Esophagus (tissue), 2 donors: ENCODE results near the gene PDE7B. TPM values are rescaled to one million over a fixed set of nuclear protein-coding genes. Genes with fewer than 3 reads are reported as not detected.

Source experiments
- H3K27ac ChIP-seq, 2 donors: one replicate each; pipeline ENCODE4 v1.5.1; 2013; ENCODE audit warnings: low read depth in 2 of 2, mild to moderate bottlenecking in 2 of 2, inconsistent platforms in 1 of 2, low read length in 1 of 2, moderate library complexity in 1 of 2
- H3K27me3 ChIP-seq, 2 donors: one replicate each; pipeline ENCODE4 v1.6.1; 2013; ENCODE audit warnings: low read length in 2 of 2, control low read depth in 1 of 2, mild to moderate bottlenecking in 1 of 2; ENCODE audit not compliant: insufficient read depth in 2 of 2, control insufficient read depth in 1 of 2
- H3K36me3 ChIP-seq, 2 donors: one replicate each; pipeline ENCODE4 v1.6.1; 2013; ENCODE audit warnings: low read length in 1 of 2; ENCODE audit not compliant: control insufficient read depth in 2 of 2, insufficient read depth in 2 of 2
- H3K4me1 ChIP-seq, 2 donors: one replicate each; pipeline ENCODE4 v1.6.1; 2013; ENCODE audit warnings: low read length in 1 of 2; ENCODE audit not compliant: control insufficient read depth in 2 of 2, insufficient read depth in 2 of 2
- H3K4me3 ChIP-seq, 2 donors: one replicate each; pipeline ENCODE4 v1.5.1; 2013; ENCODE audit warnings: low read length in 2 of 2, mild to moderate bottlenecking in 2 of 2, low read depth in 1 of 2, moderate library complexity in 1 of 2
- H3K9me3 ChIP-seq, 2 donors: one replicate each; pipeline ENCODE4 v1.6.1; 2013; ENCODE audit warnings: mild to moderate bottlenecking in 2 of 2, low read depth in 1 of 2, low read length in 1 of 2, moderate library complexity in 1 of 2; ENCODE audit not compliant: control insufficient read depth in 2 of 2, insufficient read depth in 1 of 2
- WGBS, 2 donors: extraction: QIAGEN DNeasy Blood & Tissue Kit; methylation state at CpG; one replicate each; pipeline ENCODE4 v1.1.7; 2013; 5-methylcytosine and 5-hydroxymethylcytosine counted together
- polyA plus RNA-seq, 2 donors: library from polyadenylated mRNA; stranded (reverse); fragments of 200-250 nt; gene quantifications; one replicate each; pipeline ENCODE4 v1.2.3, GENCODE V29; 2013
- donor health status: healthy with polysubstance abuse.
- donor health status: Bipolar disorder and iron deficiency.

Gene PDE7B
- polyA plus RNA-seq, 2 donors, result 0.18 to 0.64 TPM

- no peak overlapping the region for H3K4me3 ChIP-seq
- no peaks in the 10 kb centered on the region for H3K9me3 ChIP-seq
- no peaks in the 10 kb centered on the region for H3K36me3 ChIP-seq
- H3K27me3 ChIP-seq, result no peaks in the 10 kb centered on the region
- H3K27ac ChIP-seq, result no peak overlapping the region
- WGBS, 2 donors, result 75 to 86% methylated on average over 3 of the region's 3 CpGs
- H3K4me1 ChIP-seq, result no peaks in the 10 kb centered on the region
Observed at GRCh38 chr6:135985471-135985870, 134.0 kb downstream of the PDE7B start.

GRCh38 chr6:135987226-135987625 lies 135.7 kb downstream of the PDE7B start:
- H3K27ac ChIP-seq, result no peak overlapping the region
- WGBS, 2 donors, result 88 to 91% methylated on average over 3 of the region's 3 CpGs
- H3K4me1 ChIP-seq, result no peaks in the 10 kb centered on the region
- no peaks in the 10 kb centered on the region for H3K27me3 ChIP-seq
- H3K4me3 ChIP-seq, result no peak overlapping the region
- no peaks in the 10 kb centered on the region for H3K36me3 ChIP-seq
- no peaks in the 10 kb centered on the region for H3K9me3 ChIP-seq

GRCh38 chr6:135990439-135990838 lies 138.9 kb downstream of the PDE7B start:
- no peaks in the 10 kb centered on the region for H3K36me3 ChIP-seq
- whole genome bisulfite sequencing, 2 donors, result 82 to 88% methylated on average over 4 of the region's 4 CpGs
- H3K4me3 ChIP-seq, result no peak overlapping the region
- no peaks in the 10 kb centered on the region for H3K9me3 ChIP-seq
- no peaks in the 10 kb centered on the region for H3K4me1 ChIP-seq
- no peaks in the 10 kb centered on the region for H3K27me3 ChIP-seq
- H3K27ac ChIP-seq, result no peak overlapping the region

GRCh38 chr6:135990855-135991464 lies 139.5 kb downstream of the PDE7B start:
- Histone ChIP-seq H3K27ac (no peak overlapping the region), H3K4me3 (no peak overlapping the region), H3K4me1 (no peaks in the 10 kb centered on the region), H3K27me3 (no peaks in the 10 kb centered on the region), H3K36me3 (no peaks in the 10 kb centered on the region), H3K9me3 (no peaks in the 10 kb centered on the region)
- WGBS, 2 donors, result 87 to 88% methylated on average over 4 of the region's 4 CpGs

GRCh38 chr6:135992739-135993138 lies 141.2 kb downstream of the PDE7B start:
- no peaks in the 10 kb centered on the region for H3K36me3 ChIP-seq
- H3K4me1 ChIP-seq, result no peaks in the 10 kb centered on the region
- no peaks in the 10 kb centered on the region for H3K27me3 ChIP-seq
- no peak overlapping the region for H3K27ac ChIP-seq
- 88 to 91% methylated on average over 2 of the region's 2 CpGs for WGBS, 2 donors
- no peak overlapping the region for H3K4me3 ChIP-seq
- no peaks in the 10 kb centered on the region for H3K9me3 ChIP-seq

- Histone ChIP-seq H3K27ac (no peak overlapping the region), H3K4me3 (no peak overlapping the region), H3K9me3 (no peaks in the 10 kb centered on the region), H3K4me1 (no peaks in the 10 kb centered on the region), H3K36me3 (no peaks in the 10 kb centered on the region), H3K27me3 (no peaks in the 10 kb centered on the region)
- 86 to 87% methylated on average over 3 of the region's 3 CpGs for WGBS, 2 donors
Observed at GRCh38 chr6:135993361-135993760, 141.9 kb downstream of the PDE7B start.

GRCh38 chr6:135994857-135995544 lies 143.5 kb downstream of the PDE7B start:
- 65 to 81% methylated on average over 5 of the region's 5 CpGs for WGBS, 2 donors

GRCh38 chr6:135995545-135995898 lies 144.0 kb downstream of the PDE7B start:
- H3K27me3 ChIP-seq, result no peaks in the 10 kb centered on the region
- WGBS, 2 donors, result 79 to 80% methylated on average over 3 of the region's 3 CpGs
- no peaks in the 10 kb centered on the region for H3K36me3 ChIP-seq
- H3K27ac ChIP-seq, result no peak overlapping the region
- H3K9me3 ChIP-seq, result no peaks in the 10 kb centered on the region
- no peak overlapping the region for H3K4me3 ChIP-seq
- H3K4me1 ChIP-seq, result no peaks in the 10 kb centered on the region

More at GRCh38 chr6:135994857-135995544, 143.5 kb downstream of the PDE7B start:
- H3K27me3 ChIP-seq, result no peaks in the 10 kb centered on the region
- no peaks in the 10 kb centered on the region for H3K36me3 ChIP-seq
- no peaks in the 10 kb centered on the region for H3K9me3 ChIP-seq
- H3K4me1 ChIP-seq, result no peaks in the 10 kb centered on the region
- no peak overlapping the region for H3K27ac ChIP-seq
- H3K4me3 ChIP-seq, result no peak overlapping the region

GRCh38 chr6:135996668-135997067 lies 145.2 kb downstream of the PDE7B start:
- WGBS, 2 donors, result 93 to 96% methylated on average over 2 of the region's 2 CpGs
- H3K36me3 ChIP-seq, result no peaks in the 10 kb centered on the region
- H3K9me3 ChIP-seq, result no peaks in the 10 kb centered on the region
- no peaks in the 10 kb centered on the region for H3K4me1 ChIP-seq
- H3K27ac ChIP-seq, result no peak overlapping the region
- H3K4me3 ChIP-seq, result no peak overlapping the region
- H3K27me3 ChIP-seq, result no peaks in the 10 kb centered on the region

- H3K4me1 ChIP-seq, result no peaks in the 10 kb centered on the region
- H3K9me3 ChIP-seq, result no peaks in the 10 kb centered on the region
- H3K27me3 ChIP-seq, result no peaks in the 10 kb centered on the region
- H3K27ac ChIP-seq, result no peak overlapping the region
- H3K4me3 ChIP-seq, result no peak overlapping the region
- no peaks in the 10 kb centered on the region for H3K36me3 ChIP-seq
- WGBS, 2 donors, result 97 to 98% methylated on average over 1 of the region's 1 CpG
Observed at GRCh38 chr6:135999393-135999792, 147.9 kb downstream of the PDE7B start.
